ENCODE data around the gene PLEKHA1.

DNA sequence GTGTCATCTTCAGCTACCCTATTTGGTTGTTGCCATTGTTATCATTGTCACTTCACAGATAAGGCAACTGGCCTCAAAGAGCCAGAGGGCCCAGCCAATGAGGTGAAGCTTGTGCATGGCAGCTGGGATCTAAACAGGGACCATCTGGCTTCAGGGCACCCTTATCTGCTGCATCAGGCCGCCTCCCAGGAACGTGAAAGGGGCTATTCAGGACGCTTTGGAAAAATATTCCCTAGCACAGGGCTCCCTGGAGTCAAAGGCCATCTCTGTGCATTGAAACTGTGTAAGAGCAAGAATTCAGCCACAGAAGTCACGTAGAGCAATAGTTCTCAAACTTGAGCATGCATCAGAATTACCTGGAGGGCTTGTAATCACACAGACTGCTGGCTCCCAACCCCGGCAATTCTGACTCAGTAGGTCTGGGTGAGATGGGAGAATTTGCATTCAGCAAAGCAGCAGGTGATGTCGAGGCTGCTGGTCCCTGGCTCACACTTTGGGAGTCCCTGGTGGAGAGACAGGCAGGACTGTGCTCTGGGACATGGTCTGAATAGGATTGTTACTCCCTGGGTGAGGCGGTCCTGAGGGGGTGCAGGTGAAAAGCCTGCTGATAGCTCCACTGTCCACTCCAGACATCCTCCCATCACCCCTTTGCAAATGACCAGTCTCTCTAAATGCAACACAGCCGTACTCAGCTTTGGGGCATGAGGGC, 21.5 kb upstream of the PLEKHA1 start:
- TF ChIP-seq YY1 (IDR thresholded peaks at IDR 0.05; ENCODE audit: insufficient read depth, insufficient read length), result no peak
- TF ChIP-seq ZNF274 (IDR thresholded peaks at IDR 0.05; ENCODE audit: low read depth, low read length), result no peak
- no peak for TF ChIP-seq SUZ12 (IDR thresholded peaks at IDR 0.05; ENCODE audit: extremely low read depth, insufficient read depth, insufficient read length)

All from NT2/D1 (cell line).